ENCODE data around the gene SDF4. TPM values are rescaled to one million over a fixed set of nuclear protein-coding genes. Genes with fewer than 3 reads are reported as not detected.

Gene SDF4
- total RNA-seq, 1 experiment from 2014 or later, result 254 TPM

- Histone ChIP-seq H3K36me3 (ENCODE audit: low read depth, low read length) (no peaks in the 10 kb centered on the region), H3K27me3 (ENCODE audit: low read length) (no peaks in the 10 kb centered on the region), H3K27ac (ENCODE audit: low read length) (peak overlapping the region; percentile 9; the same call in 1 of the 2 replicates), H2AFZ (ENCODE audit: low read length) (peak overlapping the region; percentile 15; the same call in 1 of the 2 replicates), H3K9ac (ENCODE audit: low read length) (no peak overlapping the region), H3F3A (ENCODE audit: low read length, unreplicated experiment) (no peaks in the 10 kb centered on the region), H3K79me2 (ENCODE audit: low read length) (peaks cover 12% of the 10 kb centered on the region), H3K4me1 (ENCODE audit: insufficient read depth, low read length) (peaks cover 25% of the 10 kb centered on the region), H3K4me3 (ENCODE audit: low read length) (peak overlapping the region; percentile 60; the same call in 1 of the 2 replicates), H4K20me1 (ENCODE audit: low read length) (no peaks in the 10 kb centered on the region), H3K9me3 (ENCODE audit: low read length) (no peaks in the 10 kb centered on the region), H3K9me2 (replicated peaks; ENCODE audit: low read length) (no peaks in the 10 kb centered on the region), H3K4me2 (ENCODE audit: low read length) (peak overlapping the region; percentile 84)
- TF ChIP-seq EZH2 (IDR thresholded peaks at IDR 0.05; ENCODE audit: low read length, unreplicated experiment) (no peak), CTCF (conservative IDR thresholded peaks at IDR 0.05; ENCODE audit: low read depth, low read length) (no peak), EZH2phosphoT487 (IDR thresholded peaks at IDR 0.05; ENCODE audit: borderline replicate concordance, low read length) (no peak)
- DNase-seq, result peak; percentile 33
- intact Hi-C loops (cut with micrococcal nuclease), result no loop called here
- ChIA-PET POLR2A (ENCODE audit: unreplicated experiment) (no interaction called here), CTCF (interaction anchor here (1.0 kb wide), 1 partner anchor 86 kb away, joined by 3 read pairs; no protein-coding TSS in a partner anchor)
- no TSS peak for BruUV-seq (replicated peaks)
- ATAC-seq, result no peak
Measured at GRCh38 chr1:1207571-1207892, 24.3 kb downstream of the SDF4 start.

GRCh38 chr1:1206966-1207531 lies 24.8 kb downstream of the SDF4 start:
- no peaks in the 10 kb centered on the region for H4K20me1 ChIP-seq (ENCODE audit: low read length)
- H3K9me3 ChIP-seq (ENCODE audit: low read length), result no peaks in the 10 kb centered on the region
- no peak overlapping the region for H3K27ac ChIP-seq (ENCODE audit: low read length)
- no peaks in the 10 kb centered on the region for H3F3A ChIP-seq (ENCODE audit: low read length, unreplicated experiment)
- ChIA-PET CTCF (interaction anchor here (1.0 kb wide), 1 partner anchor 85 kb away, joined by 3 read pairs; no protein-coding TSS in a partner anchor), POLR2A (ENCODE audit: unreplicated experiment) (no interaction called here)
- no peak for TF ChIP-seq EZH2phosphoT487 (IDR thresholded peaks at IDR 0.05; ENCODE audit: borderline replicate concordance, low read length)
- peak; percentile 31; the same call in 1 of the 2 replicates for TF ChIP-seq CTCF (conservative IDR thresholded peaks at IDR 0.05; ENCODE audit: low read depth, low read length)
- TF ChIP-seq EZH2 (IDR thresholded peaks at IDR 0.05; ENCODE audit: low read length, unreplicated experiment), result no peak
- H3K9ac ChIP-seq (ENCODE audit: low read length), result peak overlapping the region; percentile 63; the same call in 1 of the 2 replicates
- no peaks in the 10 kb centered on the region for H3K27me3 ChIP-seq (ENCODE audit: low read length)
- peaks cover 12% of the 10 kb centered on the region for H3K79me2 ChIP-seq (ENCODE audit: low read length)
- intact Hi-C loops (cut with micrococcal nuclease), result no loop called here
- H3K4me2 ChIP-seq (ENCODE audit: low read length), result peak overlapping the region; percentile 93
- peak; percentile 20 for DNase-seq
- H2AFZ ChIP-seq (ENCODE audit: low read length), result peak overlapping the region; percentile 66
- H3K9me2 ChIP-seq (replicated peaks; ENCODE audit: low read length), result no peaks in the 10 kb centered on the region
- ATAC-seq, result peak; percentile 6; the same call in 1 of the 2 replicates
- peaks cover 25% of the 10 kb centered on the region for H3K4me1 ChIP-seq (ENCODE audit: insufficient read depth, low read length)
- BruUV-seq (replicated peaks), result no TSS peak
- H3K36me3 ChIP-seq (ENCODE audit: low read depth, low read length), result no peaks in the 10 kb centered on the region
- peak overlapping the region; percentile 68 for H3K4me3 ChIP-seq (ENCODE audit: low read length)

DNA sequence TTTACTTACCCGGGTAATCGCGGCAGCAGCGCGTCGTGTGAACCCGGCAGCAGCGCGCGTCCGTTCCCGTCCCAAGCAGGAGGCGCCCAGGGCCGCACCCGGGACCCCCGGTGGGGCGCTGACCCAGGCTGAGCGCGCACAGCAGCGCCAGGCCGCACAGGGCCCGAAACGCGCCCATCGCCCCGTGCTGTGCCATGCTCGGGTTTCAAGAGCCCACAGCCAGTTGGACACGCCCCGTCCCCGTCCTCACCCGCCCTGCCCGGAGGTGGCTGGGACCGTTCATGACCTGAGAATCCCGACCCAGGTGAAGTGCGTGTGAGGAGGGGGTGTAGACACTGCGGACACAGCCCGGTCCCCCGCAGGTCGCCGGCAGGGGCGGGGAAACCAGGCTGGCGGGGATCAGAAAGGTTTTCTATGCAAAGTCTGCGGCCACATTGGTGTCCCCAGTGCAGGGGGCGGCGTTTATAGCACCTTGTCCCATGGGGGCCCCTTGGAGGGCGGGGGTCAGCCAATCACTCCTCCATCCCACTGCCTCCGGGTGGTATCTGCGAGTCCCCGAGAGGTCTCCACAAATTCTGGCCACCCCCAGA lies 25.3 kb downstream of the SDF4 start, which contains the start of gene TNFRSF18:
Gene TNFRSF18, minus strand, starts transcription at position 217 of the 590 bp plus-strand sequence. Its CDS starts 21 bp downstream, at position 196.
- no peaks in the 10 kb centered on the region for H3K9me3 ChIP-seq (ENCODE audit: low read length)
- H4K20me1 ChIP-seq (ENCODE audit: low read length), result no peaks in the 10 kb centered on the region
- no peaks in the 10 kb centered on the region for H3K9me2 ChIP-seq (replicated peaks; ENCODE audit: low read length)
- ATAC-seq (peak; percentile 71), DNase-seq (peak; percentile 79)
- H3K27me3 ChIP-seq (ENCODE audit: low read length), result no peaks in the 10 kb centered on the region
- H3K4me3 ChIP-seq (ENCODE audit: low read length), result peak within 1 kb of the TSS; percentile 68
- no peaks in the 10 kb centered on the region for H3K36me3 ChIP-seq (ENCODE audit: low read depth, low read length)
- H3K4me1 ChIP-seq (ENCODE audit: insufficient read depth, low read length), result peaks cover 25% of the 10 kb centered on the region
- ChIA-PET CTCF (interaction anchor here (1.0 kb wide), 1 partner anchor 85 kb away, joined by 3 read pairs; no protein-coding TSS in a partner anchor), POLR2A (ENCODE audit: unreplicated experiment) (no interaction called here)
- H3F3A ChIP-seq (ENCODE audit: low read length, unreplicated experiment), result no peaks in the 10 kb centered on the region
- no TSS peak for BruUV-seq (replicated peaks)
- H3K9ac ChIP-seq (ENCODE audit: low read length), result peak within 1 kb of the TSS; percentile 63
- TF ChIP-seq CTCF (conservative IDR thresholded peaks at IDR 0.05; ENCODE audit: low read depth, low read length) (no peak), EZH2 (IDR thresholded peaks at IDR 0.05; ENCODE audit: low read length, unreplicated experiment) (no peak), EZH2phosphoT487 (IDR thresholded peaks at IDR 0.05; ENCODE audit: borderline replicate concordance, low read length) (no peak)
- no peak within 1 kb of the TSS for H3K27ac ChIP-seq (ENCODE audit: low read length)
- peak within 1 kb of the TSS; percentile 66 for H2AFZ ChIP-seq (ENCODE audit: low read length)
- peak within 1 kb of the TSS; percentile 93 for H3K4me2 ChIP-seq (ENCODE audit: low read length)
- H3K79me2 ChIP-seq (ENCODE audit: low read length), result peaks cover 12% of the 10 kb centered on the region
- intact Hi-C loops (cut with micrococcal nuclease), result no loop called here

Data from PC-3 (cell line).